CD4-positive, alpha-beta T cell treated with Interleukin-21 for 1 hour (primary cell): Measurements from ENCODE around the gene MOK.
"Not testable (repeated sequence)": the region's sequence is repeated elsewhere in the genome, so short reads cannot be mapped to it uniquely, and the experiment has no call there.

Source experiments
- DNase-seq: peaks from one replicate; pipeline ENCODE4 v3.0.0-alpha.2; 2020

The MOK gene

DNA sequence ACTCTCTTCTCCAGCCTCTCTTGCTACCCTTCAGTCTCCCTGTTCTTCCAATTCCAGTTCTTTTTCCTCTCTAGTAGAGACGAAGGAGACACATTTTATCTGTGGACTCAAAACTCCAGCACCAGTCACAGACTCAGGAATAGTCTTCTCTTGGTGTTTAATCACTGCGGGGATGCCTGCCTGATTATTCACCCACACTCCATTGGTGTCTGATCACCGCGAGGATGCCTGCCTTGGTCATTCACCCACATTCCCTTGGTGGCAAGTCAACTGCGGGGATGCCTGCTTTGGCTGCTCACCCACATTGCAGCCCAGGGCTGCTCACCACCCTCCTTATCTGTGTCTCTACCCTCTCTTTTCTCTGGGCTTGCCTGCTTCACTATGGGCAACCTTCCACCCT lies 64.5 kb downstream of the MOK start:
- DNase-seq: not testable (repeated sequence)

DNA sequence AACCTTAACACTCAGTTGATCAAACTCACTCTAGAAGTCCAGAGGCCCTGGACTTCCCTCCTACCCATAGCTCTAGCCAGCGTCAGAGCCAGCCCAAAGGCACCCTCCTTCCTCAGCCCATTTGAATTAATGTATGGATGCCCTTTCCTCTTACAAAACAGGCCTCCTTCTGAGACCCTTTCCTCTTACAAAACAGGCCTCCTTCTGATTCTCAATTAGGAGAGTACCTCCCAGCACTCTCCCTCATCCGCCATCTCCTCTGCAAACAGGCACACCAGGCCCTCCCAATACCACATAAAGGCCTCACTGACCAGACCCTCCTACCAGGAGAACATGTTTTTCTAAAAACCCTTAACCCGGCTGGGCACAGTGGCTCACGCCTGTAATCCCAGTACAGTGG lies 65.7 kb downstream of the MOK start:
- DNase-seq: no peak

DNA sequence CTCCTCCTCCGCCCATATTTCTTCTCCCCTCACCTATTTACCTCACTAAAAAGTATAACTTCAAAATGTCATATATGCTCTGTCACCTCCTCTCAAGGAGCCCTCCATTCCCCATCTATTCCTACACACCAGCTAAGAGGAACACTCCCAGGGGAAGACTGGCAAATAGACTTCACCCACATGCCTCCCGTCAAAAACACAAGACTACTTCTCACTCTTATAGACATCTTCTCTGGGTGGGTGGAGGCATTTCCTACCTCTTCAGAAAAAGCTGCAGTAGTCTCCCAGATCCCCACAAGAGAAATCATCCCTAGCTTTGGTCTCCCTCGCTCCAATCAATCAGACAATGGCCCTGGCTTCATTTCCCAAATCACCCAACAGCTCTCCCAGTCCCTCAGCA lies 66.2 kb downstream of the MOK start:
- no peak for DNase-seq

DNA sequence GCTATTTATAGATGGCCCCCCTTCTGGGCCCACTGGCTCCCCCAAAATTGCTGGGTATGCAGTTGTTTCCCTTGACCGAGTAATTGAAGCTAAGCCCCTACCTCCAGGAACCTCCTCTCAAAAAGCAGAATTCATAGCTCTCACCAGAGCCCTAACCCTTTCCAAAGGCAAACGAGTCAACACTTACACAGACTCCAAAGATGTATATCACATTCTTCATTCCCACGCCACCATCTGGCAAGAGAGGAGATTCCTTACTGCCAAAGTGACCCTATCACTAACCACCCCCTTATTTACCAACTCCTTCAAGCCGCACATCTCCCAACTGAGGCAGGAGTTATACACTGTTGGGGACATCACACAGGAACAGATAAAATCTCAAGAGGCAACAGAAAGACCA lies 66.8 kb downstream of the MOK start:
- DNase-seq: no peak

DNA sequence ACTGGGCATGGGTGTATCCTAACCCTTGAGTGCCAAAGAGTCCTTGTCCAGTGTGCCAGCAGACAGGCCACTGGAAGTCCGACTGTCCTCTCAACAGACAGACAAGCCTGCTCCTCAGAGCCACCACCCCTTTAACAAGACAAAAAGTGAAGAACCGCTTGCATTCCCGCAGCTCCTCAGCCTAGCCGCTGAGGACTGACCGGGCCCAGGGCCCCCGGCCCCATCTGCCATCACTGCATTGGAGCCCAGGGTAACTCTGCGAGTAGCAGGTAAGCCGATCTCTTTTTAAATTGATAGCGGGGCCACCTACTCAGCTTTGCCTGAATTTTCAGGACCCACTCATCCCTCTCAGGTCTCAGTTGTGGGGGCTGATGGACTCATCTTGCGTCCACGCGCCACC lies 68.9 kb downstream of the MOK start:
- no peak for DNase-seq

DNA sequence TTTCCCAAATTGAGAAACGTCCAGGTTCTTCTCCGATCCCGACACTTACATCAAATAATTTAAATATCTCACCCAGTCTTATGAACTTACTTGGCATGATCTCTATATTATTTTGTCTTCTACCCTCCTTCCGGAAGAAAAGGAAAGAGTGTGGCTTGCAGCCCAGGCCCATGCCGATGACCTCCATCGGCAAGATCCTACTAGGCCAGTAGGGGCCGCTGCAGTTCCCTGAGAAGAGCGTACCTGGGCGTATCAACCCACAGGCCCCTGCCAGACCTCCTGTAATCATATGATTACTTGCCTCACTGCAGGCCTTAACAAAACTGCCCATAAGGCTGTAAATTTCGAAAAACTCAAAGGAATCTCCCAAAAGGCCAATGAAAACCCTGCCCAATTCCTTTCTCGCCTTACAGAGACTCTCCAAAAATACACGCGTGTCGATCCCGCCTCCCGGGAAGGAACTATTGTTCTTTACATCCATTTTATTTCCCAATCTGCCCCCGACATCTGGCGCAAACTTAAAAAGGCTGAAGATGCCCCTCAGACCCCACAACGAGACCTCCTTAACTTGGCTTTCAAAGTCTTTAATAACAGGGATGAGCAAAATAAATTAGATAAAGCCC lies 69.6 kb downstream of the MOK start:
- peak; percentile 76 for DNase-seq

DNA sequence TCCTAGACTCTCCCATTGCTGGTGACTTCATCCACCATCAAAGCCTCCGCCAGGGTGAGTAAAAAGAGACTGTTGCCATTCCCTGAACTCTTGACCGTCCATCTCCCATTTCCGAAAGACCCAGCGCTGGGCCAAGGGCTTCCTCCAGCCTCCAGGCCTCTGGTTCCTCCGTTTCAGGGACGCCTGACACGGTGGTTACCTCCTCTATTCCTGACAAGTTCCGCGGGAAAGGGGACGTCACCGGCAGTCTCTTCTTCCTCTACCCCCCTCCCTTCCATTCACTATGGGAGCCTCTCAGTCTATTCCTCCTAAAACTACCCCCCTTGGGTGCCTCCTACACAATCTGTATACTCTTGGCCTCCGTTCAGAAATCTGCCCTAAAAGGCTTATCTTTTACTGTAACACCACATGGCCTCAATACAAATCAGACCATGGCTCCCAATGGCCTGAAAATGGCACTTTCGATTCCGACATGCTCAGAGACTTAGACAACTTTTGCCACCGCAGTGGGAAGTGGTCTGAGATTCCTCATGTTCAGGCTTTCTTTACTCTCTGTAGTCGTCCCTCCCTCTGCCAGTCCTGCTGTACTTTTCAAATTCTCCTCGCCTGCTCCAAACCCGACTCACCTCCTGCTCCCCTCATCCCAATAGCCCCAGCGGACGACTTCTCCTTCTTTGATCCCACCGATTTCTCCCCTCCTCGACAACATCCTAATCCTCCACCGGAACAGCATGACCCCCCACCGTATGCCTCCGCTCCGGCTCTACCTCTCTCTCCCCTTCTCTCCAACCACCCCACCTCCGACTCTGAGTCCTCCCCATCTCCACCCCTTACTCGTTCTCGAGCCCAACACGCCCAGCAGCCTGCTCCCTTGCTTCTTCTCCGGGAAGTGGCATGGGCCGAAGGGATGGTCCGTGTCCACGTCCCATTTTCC lies 70.4 kb downstream of the MOK start:
- DNase-seq: no peak

DNA sequence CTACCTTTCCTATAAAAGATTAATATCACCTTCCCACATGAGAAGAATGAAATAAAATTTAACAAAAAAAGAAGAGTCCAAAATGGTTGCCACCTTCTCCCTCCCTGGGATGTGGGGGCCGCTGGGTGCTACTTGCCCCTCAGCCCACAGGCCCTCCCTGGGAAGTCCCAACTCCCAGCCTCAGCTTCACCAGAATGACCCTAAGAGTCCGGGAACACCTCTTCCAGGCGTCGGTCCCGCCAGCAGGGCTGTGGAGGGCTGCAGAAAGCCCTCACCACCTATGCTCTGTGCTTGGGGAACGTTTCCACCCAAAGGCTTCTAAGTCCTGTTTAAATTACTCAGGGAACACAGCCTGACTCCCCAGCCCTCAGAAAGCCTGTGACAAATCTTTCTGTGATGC lies 71.9 kb downstream of the MOK start:
- no peak for DNase-seq

DNA sequence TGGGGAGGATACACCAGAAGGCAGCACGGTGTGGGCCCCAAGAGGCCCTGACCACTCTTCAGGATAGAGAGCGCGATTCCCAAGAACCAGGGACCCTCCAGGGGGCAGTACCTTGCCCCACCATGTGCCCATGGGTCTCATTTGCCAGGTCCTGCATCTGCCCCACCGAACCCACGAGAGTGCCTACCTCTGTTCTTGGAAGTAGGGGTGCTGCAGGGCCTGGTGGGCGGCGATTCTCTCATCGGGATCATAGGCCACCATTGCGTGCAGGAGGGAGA lies 72.7 kb downstream of the MOK start:
- DNase-seq: no peak

DNA sequence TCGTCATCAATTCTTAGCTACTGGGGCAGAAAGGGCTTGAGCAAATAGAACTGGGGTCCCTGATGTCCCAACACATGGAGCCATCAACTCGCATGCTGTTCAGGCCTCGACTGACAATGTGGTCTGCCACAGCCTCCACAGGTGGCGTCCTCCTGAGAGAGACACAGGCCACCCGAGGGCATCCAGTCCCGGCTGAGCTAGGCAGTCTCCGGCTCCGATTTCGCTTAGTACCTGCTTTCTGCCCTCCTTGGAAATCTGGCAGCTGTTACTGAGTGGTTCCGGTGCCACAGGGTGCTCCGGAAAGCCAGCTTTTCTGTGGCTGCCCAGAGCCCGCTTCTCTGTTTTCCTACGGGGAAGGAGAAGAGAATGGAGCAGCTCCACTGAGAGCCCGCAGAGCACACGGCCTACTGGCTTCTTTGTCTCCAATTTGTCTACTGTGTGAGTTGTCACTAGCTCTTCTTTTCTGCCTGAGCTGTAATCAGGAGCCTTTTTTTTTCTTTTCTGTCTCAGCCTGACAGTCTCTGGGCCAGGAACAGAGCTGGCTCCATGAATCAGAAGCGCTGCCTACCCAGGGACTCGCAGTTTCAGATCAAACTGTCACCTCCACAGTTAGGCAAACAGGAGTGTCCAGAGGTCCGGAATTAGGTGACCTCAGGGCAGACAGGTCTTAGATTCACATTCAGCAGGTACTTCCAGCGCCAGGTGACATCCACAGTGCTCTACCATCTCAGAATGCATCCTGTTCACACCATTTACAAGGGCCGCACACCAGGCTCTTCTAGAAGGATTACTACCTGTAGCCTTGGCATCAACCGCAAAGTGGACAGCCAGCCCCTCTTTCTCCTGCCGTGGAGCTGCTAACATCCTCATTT lies 73.3 kb downstream of the MOK start:
- no peak for DNase-seq

DNA sequence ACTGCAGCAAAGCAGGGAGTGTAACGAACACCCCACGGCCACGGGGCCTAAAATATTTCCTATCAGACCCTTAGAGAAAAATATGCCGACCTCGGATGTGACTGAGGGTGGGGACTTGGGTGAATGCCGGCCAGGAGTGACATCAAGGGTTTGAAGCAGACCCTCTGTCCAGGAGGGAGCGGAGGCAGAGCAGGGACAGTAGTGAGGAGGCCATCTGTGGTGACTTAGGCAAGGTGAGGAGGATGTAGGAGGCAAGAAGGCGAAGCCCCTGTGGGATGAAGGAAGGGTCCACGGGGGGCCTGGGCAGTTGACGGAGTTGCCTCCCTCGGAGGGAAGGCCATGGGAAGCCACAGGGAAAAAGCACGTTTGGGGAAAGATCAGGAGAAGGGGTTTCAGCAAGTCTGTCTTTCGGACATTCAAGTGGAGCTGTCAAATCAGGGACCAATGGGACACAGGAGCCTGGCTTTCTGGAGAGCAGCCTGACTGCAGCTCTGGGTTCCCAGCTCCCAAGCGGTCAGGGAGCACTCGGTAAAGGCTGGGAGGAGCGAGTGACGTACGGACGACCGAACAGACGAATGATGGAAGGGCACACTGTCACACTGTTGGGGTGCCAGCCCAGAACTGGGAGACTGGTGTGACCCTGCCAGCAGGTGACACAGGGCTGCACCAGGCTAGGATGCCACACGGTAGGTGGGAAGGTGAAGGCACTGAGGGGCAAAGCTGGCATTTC lies 74.3 kb downstream of the MOK start:
- no peak for DNase-seq

DNA sequence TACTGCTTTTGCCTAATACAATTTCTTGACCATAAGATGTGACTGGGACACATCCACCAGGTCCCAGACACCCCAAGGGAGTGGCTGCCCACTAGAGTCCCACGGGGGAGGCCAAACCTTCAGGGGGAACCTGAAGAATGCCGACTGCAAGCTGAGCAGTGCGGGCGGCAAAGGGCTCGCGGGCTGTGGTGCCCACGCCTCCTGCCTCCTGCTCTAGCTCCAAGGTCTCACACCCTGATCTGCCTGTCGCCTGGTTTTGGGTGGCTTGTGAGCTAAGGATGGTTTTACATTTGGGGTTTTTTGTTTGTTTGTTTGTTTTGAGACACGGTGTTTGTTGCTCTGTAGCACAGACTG lies 75.2 kb downstream of the MOK start:
- DNase-seq: no peak

DNA sequence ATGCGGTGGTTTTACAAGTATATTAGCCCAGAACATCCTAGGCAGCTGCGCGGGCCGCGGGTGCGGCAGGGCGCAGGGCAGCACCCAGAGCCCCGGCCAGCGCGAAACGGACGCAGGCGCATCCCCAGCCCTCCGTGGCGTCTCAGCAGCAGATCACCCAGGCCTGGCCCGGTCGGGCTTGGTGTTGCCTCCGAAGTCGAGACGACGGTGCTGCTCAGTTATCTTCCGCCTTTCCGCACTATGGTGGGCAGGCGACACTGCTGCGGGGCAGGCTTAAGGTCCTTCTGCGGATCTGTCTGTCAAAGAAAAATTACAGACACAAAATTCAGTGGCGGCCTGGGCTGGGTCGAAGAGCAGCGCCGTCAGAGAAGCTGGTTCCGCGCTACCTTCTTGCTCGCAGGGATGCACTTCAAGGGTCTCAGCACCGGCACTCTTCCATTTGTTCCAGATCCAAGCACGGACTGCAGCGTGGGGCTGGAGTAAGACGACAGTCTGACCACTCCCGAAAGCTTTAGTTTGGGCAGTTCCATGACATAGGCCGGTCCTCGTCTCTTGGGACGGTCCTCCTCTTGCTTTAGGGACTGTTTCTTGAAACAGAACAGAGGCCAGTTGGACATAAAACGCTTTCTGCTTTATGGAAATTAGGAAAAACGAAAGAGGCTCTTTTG lies 75.8 kb downstream of the MOK start:
- no peak for DNase-seq

DNA sequence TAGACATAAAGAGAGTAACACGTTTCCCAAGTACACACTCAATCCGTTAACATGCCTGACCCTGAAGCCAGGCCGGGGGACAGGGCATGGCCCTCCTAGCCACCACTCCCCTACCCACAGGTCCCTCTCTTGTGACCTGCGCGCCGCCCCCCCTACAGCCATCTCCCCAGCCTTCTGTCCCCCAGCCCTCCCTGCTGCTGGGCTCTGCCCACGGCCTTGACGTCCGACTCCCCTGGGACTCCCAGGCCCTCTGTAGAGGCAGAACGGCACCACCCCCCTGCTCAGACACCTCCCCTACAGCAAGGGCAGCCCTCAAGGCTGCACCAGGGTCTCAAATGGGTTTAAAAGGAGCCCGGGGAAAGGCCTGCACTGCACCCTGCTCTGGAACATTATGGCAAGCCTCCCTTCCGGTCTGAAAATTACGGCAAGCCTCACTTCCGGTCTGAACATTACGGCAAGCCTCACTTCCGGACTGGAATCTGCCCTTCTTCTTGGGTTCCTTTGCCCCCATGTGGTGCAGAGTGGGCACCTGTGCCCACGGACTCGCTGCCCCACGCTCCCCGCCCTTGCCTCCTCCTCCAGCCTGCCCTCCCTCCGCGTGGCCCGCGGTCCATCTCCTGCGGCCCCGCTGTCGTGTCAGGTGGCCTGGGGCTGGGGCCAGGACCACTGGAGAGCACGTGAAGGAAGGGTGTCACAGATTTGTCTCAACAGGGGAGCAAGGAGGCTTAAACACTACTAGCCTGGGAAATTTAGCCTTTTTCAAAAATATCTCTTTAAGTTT lies 77.6 kb downstream of the MOK start:
- DNase-seq: no peak

DNA sequence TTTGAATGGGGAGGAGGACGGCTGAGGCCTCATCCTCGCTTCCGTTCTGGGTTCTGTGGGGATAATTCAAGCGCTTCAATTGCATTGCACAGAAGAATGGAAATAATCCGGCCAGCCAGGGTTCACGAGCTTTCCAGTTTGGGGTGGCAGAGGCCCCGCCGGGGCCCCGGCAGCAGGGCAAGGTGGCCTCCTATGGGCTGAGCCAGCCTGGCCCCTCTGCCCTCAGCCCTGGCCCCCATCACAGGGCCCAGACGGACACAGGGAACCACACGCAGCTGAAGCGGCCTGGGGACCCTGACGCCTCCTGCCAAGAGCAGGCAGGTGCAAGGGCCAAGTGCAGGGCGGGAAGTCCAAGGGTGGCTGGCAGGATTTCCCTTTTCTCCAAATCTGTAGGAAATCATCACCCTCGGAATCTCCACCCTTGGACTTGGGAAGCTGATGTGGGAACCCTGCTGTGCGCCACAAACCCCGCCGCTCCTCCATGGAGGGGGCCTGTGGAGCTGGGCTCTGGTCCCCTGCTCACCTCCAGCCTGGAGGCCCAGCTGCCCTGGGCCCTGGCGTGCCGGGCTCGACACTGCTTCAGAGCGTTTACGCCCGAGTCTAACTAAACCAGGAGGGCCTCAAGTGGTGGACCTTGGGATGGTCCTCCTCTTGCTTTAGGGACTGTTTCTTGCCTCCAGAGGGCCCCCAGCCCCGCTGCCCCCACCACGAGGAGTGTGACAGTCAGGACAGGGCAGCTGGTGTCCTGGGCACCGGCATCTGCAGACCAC lies 78.4 kb downstream of the MOK start:
- no peak for DNase-seq

DNA sequence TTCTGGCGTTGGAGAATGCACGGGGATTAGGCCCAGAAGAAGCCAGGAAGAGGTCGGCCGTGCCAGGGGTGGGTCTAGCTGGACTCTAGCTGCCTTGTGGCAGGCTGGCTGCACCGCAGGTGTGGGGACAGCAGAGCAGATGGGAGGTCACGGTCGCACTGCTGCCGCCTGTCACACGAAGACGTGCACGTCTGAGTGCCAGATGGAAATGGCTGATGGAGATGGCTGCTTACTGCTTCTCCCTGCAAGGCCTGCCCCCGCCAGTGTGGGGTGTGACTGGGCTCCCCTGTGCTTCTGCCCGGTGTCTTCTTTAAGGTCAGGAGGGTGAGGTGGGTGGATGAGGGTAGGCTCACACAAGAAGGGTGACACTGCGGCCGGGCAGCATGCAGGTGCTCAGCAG lies 79.0 kb downstream of the MOK start:
- no peak for DNase-seq

DNA sequence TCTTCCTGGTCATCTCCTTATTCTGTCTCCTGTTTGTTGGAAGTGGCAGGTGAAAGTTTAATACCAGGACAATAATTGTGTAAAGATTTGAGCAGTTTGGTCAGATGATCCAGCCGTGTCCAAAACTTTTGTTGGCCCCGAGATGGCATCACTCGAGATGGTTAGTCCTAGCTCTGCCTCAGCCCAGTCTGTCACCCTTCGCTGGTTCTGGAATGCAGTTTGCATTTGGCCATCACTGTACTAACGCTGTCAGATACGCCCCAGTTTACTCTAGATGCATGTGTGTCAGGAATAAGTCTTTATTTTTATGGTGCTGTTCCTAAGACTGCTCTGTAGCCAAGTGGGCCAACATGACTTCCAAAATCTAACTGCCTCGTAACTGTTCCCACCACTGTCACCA lies 79.6 kb downstream of the MOK start:
- no peak for DNase-seq

DNA sequence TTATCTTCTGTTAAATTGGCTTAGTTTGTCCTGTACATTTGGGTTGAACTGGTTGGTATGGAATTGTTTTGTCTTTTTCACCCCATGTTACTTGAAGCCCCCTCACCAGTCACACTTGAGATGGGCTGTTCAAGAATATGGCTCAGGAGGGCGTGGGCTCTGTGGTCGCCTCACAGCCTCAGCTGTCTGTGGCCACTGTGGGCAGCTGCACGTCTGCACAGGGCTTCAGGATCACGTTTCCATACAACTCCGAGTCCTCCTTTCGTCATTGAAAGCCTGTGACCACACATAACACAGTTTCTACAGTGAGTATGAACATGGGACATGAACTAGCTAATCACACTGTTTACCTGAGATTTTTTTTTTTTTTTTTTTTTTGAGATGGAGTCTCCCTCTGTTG lies 81.3 kb downstream of the MOK start:
- no peak for DNase-seq

DNA sequence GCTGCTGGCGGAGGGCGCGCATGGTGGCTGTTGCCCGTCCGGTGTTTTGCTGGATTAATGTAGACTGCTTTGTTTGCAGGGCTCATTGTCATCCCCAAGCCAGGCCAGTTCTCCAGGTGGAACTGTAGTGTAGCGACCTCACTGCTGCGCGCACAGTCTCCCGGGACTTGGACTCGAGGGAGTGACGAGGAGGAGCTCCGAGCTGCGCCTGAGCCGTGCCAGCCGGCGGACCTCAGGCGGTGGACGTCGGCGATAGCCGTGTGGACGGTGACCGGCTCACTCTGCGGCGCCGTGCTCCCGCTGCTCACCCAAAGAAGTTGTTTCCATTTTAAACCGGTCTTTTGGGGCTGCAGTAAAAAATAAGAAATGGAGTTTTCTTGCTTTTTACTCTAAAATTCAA lies 82.2 kb downstream of the MOK start:
- no peak for DNase-seq

DNA sequence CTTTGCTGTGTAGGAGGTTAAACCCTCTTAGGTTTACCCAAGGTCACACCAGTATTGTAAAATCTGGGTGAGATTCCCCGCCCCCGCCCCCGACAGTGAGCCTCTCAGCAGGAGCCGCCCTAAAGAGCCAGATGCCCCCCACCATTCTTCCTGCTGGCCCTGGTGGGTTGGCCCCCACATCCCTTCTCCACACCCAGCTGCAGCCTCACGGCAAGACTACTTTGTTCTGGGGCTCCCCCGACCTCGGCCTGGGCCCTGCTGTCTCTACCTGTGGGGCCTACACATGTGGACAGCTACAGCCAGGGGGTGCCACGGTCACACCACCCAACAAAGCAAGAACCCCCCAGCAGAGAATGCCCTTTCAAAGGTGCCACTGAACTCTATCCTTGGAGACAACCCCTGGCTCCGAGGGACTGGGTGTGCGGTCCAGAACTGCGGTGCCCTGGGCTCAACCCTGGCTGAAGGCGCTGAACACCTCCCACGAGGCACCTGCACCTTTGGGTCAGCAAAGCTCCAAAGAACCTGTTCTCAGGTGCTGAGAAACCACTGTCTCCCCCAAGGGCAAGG lies 82.9 kb downstream of the MOK start:
- DNase-seq: no peak

DNA sequence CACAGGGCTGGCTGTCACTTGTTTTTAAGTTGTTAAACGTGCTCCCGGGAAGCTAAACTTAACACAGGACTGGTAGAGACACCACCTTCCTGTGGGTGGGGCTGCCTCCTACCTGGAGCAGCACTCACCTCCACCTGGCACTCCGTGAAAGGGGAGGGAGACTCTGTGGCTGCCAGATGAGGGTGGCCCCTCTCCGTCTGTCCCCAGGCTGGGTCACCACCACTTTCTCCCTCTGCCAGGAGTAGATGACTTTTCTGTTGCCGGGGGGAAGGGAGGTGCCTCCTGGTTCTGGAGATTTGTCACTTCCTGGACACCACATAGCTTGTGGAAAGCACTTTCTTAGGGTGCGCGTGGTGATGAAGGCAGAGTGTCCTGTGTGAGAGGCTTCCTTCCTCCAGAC lies 83.9 kb downstream of the MOK start:
- no peak for DNase-seq
